GM12801 (cell line): ENCODE results near the gene FARSA.

Experiments used
- TF ChIP-seq, protein P1 (sequence below): IDR thresholded peaks from one replicate; pipeline ENCODE4 v1.5.1; 2011; ENCODE audit warnings: control low read depth; ENCODE audit not compliant: insufficient read length; ENCODE audit errors: extremely low read depth

Gene FARSA

DNA sequence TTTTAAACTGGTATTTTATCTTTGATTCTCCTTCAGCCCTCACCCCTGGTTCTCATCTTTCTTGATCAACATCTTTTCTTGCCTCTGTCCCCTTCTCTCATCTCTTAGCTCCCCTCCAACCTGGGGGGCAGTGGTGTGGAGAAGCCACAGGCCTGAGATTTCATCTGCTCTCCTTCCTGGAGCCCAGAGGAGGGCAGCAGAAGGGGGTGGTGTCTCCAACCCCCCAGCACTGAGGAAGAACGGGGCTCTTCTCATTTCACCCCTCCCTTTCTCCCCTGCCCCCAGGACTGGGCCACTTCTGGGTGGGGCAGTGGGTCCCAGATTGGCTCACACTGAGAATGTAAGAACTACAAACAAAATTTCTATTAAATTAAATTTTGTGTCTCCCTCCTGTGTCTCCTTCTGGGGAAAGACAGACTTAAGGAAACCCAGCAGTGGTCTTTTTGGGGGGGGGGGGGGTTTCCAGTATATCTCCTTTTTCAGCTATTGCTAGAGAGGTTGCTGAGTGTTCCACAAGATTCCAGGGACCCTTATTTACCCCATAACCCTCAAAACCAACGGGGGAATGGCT is 10.7 kb upstream of the FARSA start:
- TF ChIP-seq, protein P1, sequence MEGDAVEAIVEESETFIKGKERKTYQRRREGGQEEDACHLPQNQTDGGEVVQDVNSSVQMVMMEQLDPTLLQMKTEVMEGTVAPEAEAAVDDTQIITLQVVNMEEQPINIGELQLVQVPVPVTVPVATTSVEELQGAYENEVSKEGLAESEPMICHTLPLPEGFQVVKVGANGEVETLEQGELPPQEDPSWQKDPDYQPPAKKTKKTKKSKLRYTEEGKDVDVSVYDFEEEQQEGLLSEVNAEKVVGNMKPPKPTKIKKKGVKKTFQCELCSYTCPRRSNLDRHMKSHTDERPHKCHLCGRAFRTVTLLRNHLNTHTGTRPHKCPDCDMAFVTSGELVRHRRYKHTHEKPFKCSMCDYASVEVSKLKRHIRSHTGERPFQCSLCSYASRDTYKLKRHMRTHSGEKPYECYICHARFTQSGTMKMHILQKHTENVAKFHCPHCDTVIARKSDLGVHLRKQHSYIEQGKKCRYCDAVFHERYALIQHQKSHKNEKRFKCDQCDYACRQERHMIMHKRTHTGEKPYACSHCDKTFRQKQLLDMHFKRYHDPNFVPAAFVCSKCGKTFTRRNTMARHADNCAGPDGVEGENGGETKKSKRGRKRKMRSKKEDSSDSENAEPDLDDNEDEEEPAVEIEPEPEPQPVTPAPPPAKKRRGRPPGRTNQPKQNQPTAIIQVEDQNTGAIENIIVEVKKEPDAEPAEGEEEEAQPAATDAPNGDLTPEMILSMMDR = no peak

DNA sequence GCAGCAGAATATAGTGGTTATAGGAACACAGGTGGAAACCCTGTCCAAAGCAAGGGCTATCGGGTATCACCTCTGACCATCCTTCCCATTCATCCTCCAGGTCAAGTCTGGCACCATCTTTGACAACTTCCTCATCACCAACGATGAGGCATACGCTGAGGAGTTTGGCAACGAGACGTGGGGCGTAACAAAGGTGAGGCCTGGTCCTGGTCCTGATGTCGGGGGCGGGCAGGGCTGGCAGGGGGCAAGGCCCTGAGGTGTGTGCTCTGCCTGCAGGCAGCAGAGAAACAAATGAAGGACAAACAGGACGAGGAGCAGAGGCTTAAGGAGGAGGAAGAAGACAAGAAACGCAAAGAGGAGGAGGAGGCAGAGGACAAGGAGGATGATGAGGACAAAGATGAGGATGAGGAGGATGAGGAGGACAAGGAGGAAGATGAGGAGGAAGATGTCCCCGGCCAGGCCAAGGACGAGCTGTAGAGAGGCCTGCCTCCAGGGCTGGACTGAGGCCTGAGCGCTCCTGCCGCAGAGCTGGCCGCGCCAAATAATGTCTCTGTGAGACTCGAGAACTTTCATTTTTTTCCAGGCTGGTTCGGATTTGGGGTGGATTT is 10.0 kb upstream of the FARSA start:
- TF ChIP-seq, protein P1 = no peak

DNA sequence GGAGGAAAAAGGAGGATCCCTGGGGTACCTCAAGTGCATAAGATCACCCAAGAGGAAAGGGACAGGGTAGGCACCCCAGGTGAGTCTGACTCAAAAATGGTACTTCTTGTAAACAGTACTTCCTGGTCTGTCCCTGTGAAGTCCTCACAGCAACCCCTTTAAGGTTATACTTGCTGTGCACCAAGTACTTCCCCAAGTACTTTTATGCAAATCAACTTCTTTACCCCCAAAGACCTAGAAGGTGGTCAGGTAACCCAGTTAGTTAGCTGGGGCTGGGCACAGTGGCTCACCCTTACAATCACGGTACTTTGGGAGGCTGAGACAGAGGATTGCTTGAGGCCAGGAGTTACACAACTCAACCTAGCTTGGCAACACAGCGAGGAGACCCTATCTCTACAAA is 7.4 kb upstream of the FARSA start:
- TF ChIP-seq, protein P1 = no peak

DNA sequence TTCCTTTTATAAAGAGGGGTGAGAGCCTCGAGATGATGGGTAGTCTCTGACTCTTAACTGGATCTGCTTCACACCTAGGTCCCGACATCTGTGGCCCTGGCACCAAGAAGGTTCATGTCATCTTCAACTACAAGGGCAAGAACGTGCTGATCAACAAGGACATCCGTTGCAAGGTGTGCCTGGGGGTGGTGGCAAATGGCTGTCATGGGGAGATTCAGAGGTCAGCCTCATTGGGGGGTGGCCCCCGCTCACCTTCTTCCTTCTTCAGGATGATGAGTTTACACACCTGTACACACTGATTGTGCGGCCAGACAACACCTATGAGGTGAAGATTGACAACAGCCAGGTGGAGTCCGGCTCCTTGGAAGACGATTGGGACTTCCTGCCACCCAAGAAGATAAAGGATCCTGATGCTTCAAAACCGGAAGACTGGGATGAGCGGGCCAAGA is 6.5 kb upstream of the FARSA start:
- TF ChIP-seq, protein P1 = no peak

DNA sequence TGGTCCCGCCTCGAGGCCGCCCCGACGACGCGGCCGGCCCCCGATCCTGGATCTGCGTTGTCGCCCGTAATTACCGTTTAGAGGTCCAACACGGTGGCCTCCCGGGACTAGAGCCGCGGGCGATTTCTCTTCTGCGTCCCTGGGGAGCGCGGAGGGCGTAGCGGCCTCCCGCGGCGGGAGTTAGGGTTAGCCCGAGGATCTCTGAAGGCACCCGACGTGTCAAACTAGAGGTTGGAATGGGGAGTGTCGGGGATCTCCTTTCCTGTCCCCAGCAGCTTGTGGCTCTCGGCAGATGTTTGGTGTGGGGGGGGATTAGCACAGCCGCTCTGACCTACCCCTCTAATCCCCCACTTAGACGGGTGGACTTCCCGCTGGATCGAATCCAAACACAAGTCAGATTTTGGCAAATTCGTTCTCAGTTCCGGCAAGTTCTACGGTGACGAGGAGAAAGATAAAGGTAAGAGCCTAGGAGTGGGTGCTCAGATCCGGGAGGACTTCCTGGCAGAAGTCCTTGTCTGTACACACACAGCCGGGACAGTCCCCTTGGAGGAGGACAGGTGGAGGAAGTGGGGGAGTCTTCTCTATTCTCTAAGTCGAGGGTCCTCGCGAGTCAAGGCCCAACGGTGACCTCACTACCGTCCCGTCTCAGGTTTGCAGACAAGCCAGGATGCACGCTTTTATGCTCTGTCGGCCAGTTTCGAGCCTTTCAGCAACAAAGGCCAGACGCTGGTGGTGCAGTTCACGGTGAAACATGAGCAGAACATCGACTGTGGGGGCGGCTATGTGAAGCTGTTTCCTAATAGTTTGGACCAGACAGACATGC is 5.5 kb upstream of the FARSA start:
- TF ChIP-seq, protein P1 = no peak

DNA sequence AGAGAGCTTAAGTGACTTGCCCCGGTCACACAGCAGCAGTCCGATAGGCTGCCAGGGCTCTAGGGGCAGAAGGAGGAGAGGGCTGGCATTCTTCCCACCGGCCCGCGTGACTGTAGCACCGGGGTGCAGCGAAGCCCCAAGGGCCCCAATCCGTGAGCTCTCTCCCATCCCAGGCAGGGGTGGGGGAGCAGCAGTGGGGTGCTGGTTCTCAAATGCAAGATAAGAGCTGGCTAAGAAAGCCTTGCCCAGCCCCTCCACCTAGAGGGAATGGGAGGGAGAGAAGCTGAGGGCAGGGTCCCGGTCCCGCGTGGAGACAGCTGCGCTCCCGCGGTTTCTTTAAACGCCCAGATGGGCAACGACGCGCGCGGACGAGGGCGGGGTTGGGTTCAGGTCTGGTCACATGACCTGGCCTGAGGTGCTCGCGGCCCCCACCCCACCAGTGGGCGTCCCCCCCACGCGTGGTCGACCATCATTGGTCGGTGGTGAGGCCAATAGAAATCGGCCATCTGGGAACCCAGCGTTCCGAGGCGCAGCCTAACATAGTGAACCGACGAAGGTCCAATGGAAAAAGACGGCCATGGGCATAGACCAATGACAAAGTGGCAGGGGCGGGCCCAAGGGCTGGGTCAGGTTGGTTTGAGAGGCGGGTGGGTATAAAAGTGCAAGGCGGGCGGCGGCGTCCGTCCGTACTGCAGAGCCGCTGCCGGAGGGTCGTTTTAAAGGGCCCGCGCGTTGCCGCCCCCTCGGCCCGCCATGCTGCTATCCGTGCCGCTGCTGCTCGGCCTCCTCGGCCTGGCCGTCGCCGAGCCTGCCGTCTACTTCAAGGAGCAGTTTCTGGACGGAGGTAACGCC is 4.6 kb upstream of the FARSA start, which contains the start of gene CALR:
CALR (plus strand) TSS at position 683 of the 852 bp plus-strand sequence; CDS start at position 754, 71 bp downstream.
- TF ChIP-seq, protein P1 = no peak
